ENCODE results near the gene TOMT. TPM values are rescaled to one million over a fixed set of nuclear protein-coding genes. Genes with fewer than 3 reads are reported as not detected.

Gene TOMT
- total RNA-seq, 1 experiment from 2014 or later, result 0.26 TPM

DNA sequence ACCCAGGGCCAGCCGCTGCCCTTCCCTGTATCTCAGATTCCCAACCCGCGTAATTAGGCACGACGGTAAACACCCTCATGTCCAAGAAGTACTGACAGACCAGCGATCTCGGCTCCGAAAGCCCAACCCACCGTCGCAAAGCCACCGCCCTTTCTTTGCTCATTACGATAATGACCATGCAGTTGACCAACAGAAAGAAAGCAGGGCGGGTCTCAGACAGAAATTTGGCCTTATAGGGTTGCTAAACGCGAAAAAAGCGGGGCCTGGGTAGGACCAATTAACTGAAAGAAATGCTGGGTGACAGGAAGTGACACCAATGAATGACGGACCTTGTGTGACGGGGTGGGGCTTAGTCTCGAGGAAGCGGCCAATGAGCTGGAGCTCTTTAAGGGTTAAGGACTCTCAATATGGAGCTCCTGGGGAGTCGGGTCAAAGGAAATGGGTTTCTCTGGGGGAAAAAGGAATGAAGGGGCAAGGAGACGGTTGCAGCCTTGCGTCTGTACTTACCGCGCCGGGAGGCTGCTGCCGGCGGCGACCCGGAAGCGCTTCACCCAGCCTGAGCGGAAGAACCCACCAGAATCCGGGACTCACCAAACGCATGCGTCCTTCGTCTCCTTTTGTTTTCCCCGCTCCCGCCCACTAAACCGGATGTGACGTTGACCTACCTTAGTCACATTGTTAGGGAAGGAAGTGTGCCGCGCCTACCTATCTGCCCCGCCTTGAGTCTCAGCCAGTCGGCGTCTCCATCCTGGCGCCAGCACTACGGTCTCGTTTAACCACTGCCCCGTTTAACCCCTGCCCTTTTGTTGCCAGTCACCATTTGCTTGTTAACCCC lies 6.6 kb downstream of the TOMT start, which contains the start of gene ANAPC15:
Gene ANAPC15, minus strand, starts transcription at position 553 of the 835 bp plus-strand sequence. CDS start 1,419 bp downstream, outside the sequence.
- DNase-seq, result peak; percentile 100
- Histone ChIP-seq H3K27me3 (ENCODE audit: low read length) (no peaks in the 10 kb centered on the region), H2AFZ (ENCODE audit: low read length) (peak within 1 kb of the TSS; percentile 35; the same call in 1 of the 2 replicates), H3K36me3 (ENCODE audit: insufficient read depth, low read length) (no peaks in the 10 kb centered on the region), H3K79me2 (ENCODE audit: low read length) (peaks cover 5% of the 10 kb centered on the region; the same call in 1 of the 2 replicates), H4K20me1 (ENCODE audit: insufficient read depth, low read depth, low read length) (no peaks in the 10 kb centered on the region), H3K4me2 (ENCODE audit: low read depth, low read length, poor library complexity, severe bottlenecking) (peak within 1 kb of the TSS; percentile 94), H3K4me1 (ENCODE audit: low read length) (peaks cover 20% of the 10 kb centered on the region), H3K9me2 (replicated peaks; ENCODE audit: insufficient read depth, low read length) (no peaks in the 10 kb centered on the region; the same call in 1 of the 2 replicates), H3K4me3 (ENCODE audit: low read length) (peak within 1 kb of the TSS; percentile 73), H3K27ac (ENCODE audit: low read length) (peak within 1 kb of the TSS; percentile 81), H3K9ac (ENCODE audit: low read length) (peak within 1 kb of the TSS; percentile 79), H3K9me3 (ENCODE audit: low read length) (no peaks in the 10 kb centered on the region)

DNA sequence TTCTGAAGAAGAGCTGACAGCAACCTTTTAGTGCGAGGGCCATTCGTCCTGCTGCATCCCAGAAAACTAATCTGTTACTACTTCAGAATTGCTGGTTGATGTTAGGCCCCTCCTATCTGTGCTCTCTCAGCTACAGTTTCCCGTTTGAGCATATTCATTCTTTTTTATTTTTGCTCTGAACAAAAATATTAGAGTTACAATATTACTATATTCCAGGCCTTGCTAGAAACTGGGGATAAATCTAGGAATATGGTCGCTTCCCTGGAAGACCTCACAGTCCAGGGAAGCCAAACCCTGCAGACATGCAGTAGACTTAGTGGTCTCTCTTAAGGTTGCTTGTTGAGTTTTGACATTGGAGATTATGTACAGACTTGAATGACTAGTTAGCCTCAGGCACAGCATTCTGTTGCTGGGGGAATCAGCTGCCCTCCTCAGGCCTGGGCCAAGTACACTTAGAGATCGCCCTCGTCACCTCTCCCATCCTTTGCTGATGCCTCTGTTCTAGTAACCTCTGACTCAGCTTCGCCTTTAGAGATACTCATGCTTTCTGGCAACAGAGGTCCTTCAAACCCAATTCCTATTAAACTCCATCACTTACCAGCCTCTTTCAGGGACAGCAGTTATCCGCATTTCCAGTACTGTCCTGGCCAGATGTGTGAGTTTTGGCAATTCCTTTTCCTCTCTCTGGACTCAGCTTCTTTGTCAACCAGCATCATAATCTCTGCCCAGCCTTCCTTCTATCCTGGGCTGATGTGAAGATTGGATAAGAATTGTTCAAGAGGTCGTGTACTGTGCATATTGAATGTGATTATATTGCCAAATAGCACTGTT lies 7.5 kb downstream of the TOMT start:
- Histone ChIP-seq H3K27ac (ENCODE audit: low read length) (peak overlapping the region; percentile 81), H3K9me2 (replicated peaks; ENCODE audit: insufficient read depth, low read length) (no peaks in the 10 kb centered on the region; the same call in 1 of the 2 replicates), H3K4me2 (ENCODE audit: low read depth, low read length, poor library complexity, severe bottlenecking) (peak overlapping the region; percentile 94), H3K9me3 (ENCODE audit: low read length) (no peaks in the 10 kb centered on the region), H2AFZ (ENCODE audit: low read length) (peak overlapping the region; percentile 35; the same call in 1 of the 2 replicates), H3K79me2 (ENCODE audit: low read length) (peaks cover 5% of the 10 kb centered on the region; the same call in 1 of the 2 replicates), H3K36me3 (ENCODE audit: insufficient read depth, low read length) (no peaks in the 10 kb centered on the region), H3K4me3 (ENCODE audit: low read length) (peak overlapping the region; percentile 73), H3K4me1 (ENCODE audit: low read length) (peaks cover 20% of the 10 kb centered on the region), H4K20me1 (ENCODE audit: insufficient read depth, low read depth, low read length) (no peaks in the 10 kb centered on the region), H3K27me3 (ENCODE audit: low read length) (no peaks in the 10 kb centered on the region), H3K9ac (ENCODE audit: low read length) (peak overlapping the region; percentile 79)
- no peak for DNase-seq

DNA sequence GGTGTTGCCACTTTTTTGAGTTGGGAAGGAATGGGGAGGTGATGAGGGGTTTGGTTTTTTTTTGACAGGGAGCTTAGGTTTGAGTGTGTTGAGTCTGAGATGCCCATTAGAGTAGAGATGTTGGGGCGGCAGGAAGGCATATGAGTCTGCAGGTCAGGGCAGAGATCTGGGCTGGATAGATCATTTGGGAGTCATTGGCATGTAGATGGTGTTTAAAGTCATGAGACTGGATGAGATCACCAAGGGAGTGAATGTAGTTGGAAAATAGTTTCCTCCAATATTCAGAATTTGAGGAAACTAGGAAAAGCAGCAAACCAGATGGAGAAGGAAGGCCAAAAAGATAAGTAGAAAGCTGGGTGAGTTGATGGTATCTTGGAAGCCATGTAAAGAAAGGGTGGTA lies 8.8 kb downstream of the TOMT start:
- peaks cover 5% of the 10 kb centered on the region; the same call in 1 of the 2 replicates for H3K79me2 ChIP-seq (ENCODE audit: low read length)
- H3K9ac ChIP-seq (ENCODE audit: low read length), result no peak overlapping the region
- H3K4me1 ChIP-seq (ENCODE audit: low read length), result peaks cover 20% of the 10 kb centered on the region
- no peaks in the 10 kb centered on the region for H4K20me1 ChIP-seq (ENCODE audit: insufficient read depth, low read depth, low read length)
- no peak overlapping the region for H3K27ac ChIP-seq (ENCODE audit: low read length)
- H2AFZ ChIP-seq (ENCODE audit: low read length), result 0 out of 2 replicates have a peak overlapping the region, but pooled peaks have one; percentile 27
- no peaks in the 10 kb centered on the region; the same call in 1 of the 2 replicates for H3K9me2 ChIP-seq (replicated peaks; ENCODE audit: insufficient read depth, low read length)
- no peak overlapping the region for H3K4me2 ChIP-seq (ENCODE audit: low read depth, low read length, poor library complexity, severe bottlenecking)
- no peaks in the 10 kb centered on the region for H3K36me3 ChIP-seq (ENCODE audit: insufficient read depth, low read length)
- no peak overlapping the region for H3K4me3 ChIP-seq (ENCODE audit: low read length)
- DNase-seq, result no peak
- no peaks in the 10 kb centered on the region for H3K27me3 ChIP-seq (ENCODE audit: low read length)
- no peaks in the 10 kb centered on the region for H3K9me3 ChIP-seq (ENCODE audit: low read length)

DNA sequence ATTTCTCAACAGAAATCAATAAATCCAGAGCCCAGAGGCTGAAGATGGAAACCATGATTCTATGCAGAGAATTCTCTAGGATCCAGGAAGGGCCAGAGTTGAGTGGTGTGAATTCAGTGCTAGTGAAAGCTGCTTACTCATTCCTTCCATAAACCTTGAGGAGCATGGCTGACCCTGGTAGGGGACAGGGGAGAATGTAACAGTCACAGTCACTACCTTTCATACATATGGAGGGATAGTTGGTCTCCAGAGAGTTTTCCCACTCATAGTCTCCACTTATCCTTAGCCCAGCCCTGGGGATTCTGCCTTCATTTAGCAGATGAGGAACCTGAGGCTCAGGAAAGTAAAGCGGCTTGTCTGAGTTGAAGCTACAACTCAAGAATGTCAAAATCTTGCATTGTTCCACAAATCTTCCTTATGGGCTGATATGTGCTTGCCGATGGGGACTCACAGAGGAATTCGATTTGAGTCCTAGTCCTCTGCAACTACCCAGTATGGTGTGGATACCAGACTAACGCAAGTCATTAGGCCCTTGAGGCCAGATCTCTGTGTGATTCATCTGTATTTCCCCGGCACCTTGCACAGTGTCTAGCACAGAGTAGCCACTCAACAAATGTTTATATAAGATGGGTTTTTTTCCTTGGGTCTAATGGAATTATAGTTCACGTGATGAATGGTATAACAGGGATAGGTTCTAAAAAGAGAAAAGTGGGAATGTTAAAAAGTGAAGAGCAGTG lies 10.5 kb downstream of the TOMT start:
- no peaks in the 10 kb centered on the region; the same call in 1 of the 2 replicates for H3K9me2 ChIP-seq (replicated peaks; ENCODE audit: insufficient read depth, low read length)
- H3K79me2 ChIP-seq (ENCODE audit: low read length), result peaks cover 3% of the 10 kb centered on the region; the same call in 1 of the 2 replicates
- H3K27me3 ChIP-seq (ENCODE audit: low read length), result no peaks in the 10 kb centered on the region
- H3K27ac ChIP-seq (ENCODE audit: low read length), result no peak overlapping the region
- H3K4me2 ChIP-seq (ENCODE audit: low read depth, low read length, poor library complexity, severe bottlenecking), result no peak overlapping the region
- no peak overlapping the region for H3K4me3 ChIP-seq (ENCODE audit: low read length)
- no peaks in the 10 kb centered on the region for H4K20me1 ChIP-seq (ENCODE audit: insufficient read depth, low read depth, low read length)
- no peaks in the 10 kb centered on the region for H3K9me3 ChIP-seq (ENCODE audit: low read length)
- no peaks in the 10 kb centered on the region for H3K36me3 ChIP-seq (ENCODE audit: insufficient read depth, low read length)
- H3K9ac ChIP-seq (ENCODE audit: low read length), result no peak overlapping the region
- no peak for DNase-seq
- peaks cover 15% of the 10 kb centered on the region for H3K4me1 ChIP-seq (ENCODE audit: low read length)
- H2AFZ ChIP-seq (ENCODE audit: low read length), result no peak overlapping the region

DNA sequence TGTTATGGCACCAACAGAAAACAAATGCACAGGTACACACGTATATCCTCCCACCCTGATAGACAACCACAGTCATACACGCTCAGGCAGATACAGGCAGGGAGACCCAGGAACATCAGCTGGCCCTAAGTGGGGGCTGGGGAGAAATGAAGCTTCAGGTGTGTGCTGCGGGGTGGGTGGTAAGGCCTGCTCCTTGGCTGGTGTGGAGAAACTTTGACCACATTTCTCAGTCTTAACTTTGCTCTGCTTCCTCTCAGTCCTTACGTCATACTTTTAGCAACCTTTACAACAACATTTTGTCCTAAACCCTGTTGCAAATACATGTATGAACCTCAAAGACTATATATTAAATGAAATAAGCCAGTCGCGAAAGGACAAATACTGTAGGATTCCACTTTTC lies 13.5 kb downstream of the TOMT start:
- no peaks in the 10 kb centered on the region for H3K36me3 ChIP-seq (ENCODE audit: insufficient read depth, low read length)
- no peaks in the 10 kb centered on the region for H3K79me2 ChIP-seq (ENCODE audit: low read length)
- H3K9ac ChIP-seq (ENCODE audit: low read length), result no peak overlapping the region
- no peaks in the 10 kb centered on the region for H3K9me2 ChIP-seq (replicated peaks; ENCODE audit: insufficient read depth, low read length)
- H4K20me1 ChIP-seq (ENCODE audit: insufficient read depth, low read depth, low read length), result no peaks in the 10 kb centered on the region
- no peak overlapping the region for H3K4me3 ChIP-seq (ENCODE audit: low read length)
- H3K27me3 ChIP-seq (ENCODE audit: low read length), result no peaks in the 10 kb centered on the region
- no peaks in the 10 kb centered on the region for H3K9me3 ChIP-seq (ENCODE audit: low read length)
- no peak overlapping the region for H3K27ac ChIP-seq (ENCODE audit: low read length)
- no peaks in the 10 kb centered on the region for H3K4me1 ChIP-seq (ENCODE audit: low read length)
- no peak overlapping the region for H2AFZ ChIP-seq (ENCODE audit: low read length)
- H3K4me2 ChIP-seq (ENCODE audit: low read depth, low read length, poor library complexity, severe bottlenecking), result no peak overlapping the region
- DNase-seq, result no peak

DNA sequence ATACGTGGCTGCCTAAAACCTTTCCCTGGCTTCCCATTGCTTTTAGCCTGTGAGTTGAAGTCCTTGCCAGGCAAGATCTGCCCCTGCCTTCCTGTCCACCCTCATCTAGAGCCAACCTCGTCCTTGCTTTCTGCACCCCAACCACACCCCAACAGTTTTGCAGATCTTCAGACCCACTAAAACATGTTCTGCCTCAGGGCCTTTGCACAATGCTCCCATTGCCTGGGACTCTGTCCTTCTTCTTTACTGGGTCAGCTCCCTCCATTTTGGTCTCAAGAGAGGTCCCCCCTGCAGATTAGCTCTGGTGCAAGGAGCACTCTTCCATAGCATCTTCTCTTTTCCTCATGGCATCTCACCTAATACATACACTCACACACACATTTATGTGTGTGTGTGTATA lies 15.2 kb downstream of the TOMT start:
- Histone ChIP-seq H3K4me2 (ENCODE audit: low read depth, low read length, poor library complexity, severe bottlenecking) (no peak overlapping the region), H3K79me2 (ENCODE audit: low read length) (no peaks in the 10 kb centered on the region), H2AFZ (ENCODE audit: low read length) (no peak overlapping the region), H3K4me1 (ENCODE audit: low read length) (no peaks in the 10 kb centered on the region), H3K27ac (ENCODE audit: low read length) (no peak overlapping the region), H4K20me1 (ENCODE audit: insufficient read depth, low read depth, low read length) (no peaks in the 10 kb centered on the region), H3K9ac (ENCODE audit: low read length) (no peak overlapping the region), H3K4me3 (ENCODE audit: low read length) (no peak overlapping the region), H3K27me3 (ENCODE audit: low read length) (no peaks in the 10 kb centered on the region), H3K9me3 (ENCODE audit: low read length) (no peaks in the 10 kb centered on the region), H3K9me2 (replicated peaks; ENCODE audit: insufficient read depth, low read length) (no peaks in the 10 kb centered on the region), H3K36me3 (ENCODE audit: insufficient read depth, low read length) (no peaks in the 10 kb centered on the region)
- no peak for DNase-seq

DNA sequence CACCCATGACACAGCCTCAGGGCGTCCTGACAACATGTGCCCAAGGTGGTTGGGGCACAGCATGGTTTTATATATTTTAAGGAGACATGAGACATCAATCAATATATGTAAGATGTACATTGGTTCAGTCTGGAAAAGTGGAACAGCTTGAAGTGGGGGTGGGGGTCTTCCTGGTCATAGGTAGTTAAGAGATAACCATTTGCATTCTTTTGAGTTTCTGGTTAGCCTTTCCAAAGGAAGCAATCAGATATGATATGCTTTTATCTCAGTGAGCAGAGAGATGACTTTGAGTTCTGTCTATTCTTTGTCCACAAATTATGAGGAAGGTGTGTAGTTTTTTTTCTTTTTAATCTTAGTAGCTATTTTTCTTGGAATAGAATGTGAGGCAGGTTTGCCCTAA lies 16.9 kb downstream of the TOMT start:
- no peak overlapping the region for H3K4me3 ChIP-seq (ENCODE audit: low read length)
- no peaks in the 10 kb centered on the region for H3K79me2 ChIP-seq (ENCODE audit: low read length)
- H3K27me3 ChIP-seq (ENCODE audit: low read length), result no peaks in the 10 kb centered on the region
- no peaks in the 10 kb centered on the region for H3K4me1 ChIP-seq (ENCODE audit: low read length)
- H3K4me2 ChIP-seq (ENCODE audit: low read depth, low read length, poor library complexity, severe bottlenecking), result no peak overlapping the region
- H3K9me2 ChIP-seq (replicated peaks; ENCODE audit: insufficient read depth, low read length), result no peaks in the 10 kb centered on the region
- H3K36me3 ChIP-seq (ENCODE audit: insufficient read depth, low read length), result no peaks in the 10 kb centered on the region
- no peaks in the 10 kb centered on the region for H3K9me3 ChIP-seq (ENCODE audit: low read length)
- no peak for DNase-seq
- no peaks in the 10 kb centered on the region for H4K20me1 ChIP-seq (ENCODE audit: insufficient read depth, low read depth, low read length)
- H3K9ac ChIP-seq (ENCODE audit: low read length), result no peak overlapping the region
- H2AFZ ChIP-seq (ENCODE audit: low read length), result no peak overlapping the region
- H3K27ac ChIP-seq (ENCODE audit: low read length), result no peak overlapping the region
